NCI-H2029 treated with DMSO at 0.1 percent for 48 hours (cell line): ENCODE measurements around the gene TMEM51.
A peak's percentile ranks its signal among the peaks of the same experiment; 100 is the strongest.
"Not testable (repeated sequence)": the region's sequence is repeated elsewhere in the genome, so short reads cannot be mapped to it uniquely, and the experiment has no call there.

Experiments used
- DNase-seq: peaks from one replicate; lab custom pipeline; 2025; lab: John Stamatoyannopoulos, UW

Gene TMEM51

GRCh38 chr1:15128077-15128476 lies 25.5 kb upstream of the TMEM51 start:
- no peak for DNase-seq

GRCh38 chr1:15128520-15129313 lies 24.8 kb upstream of the TMEM51 start:
- DNase-seq: peak; percentile 21

GRCh38 chr1:15129944-15130343 lies 23.6 kb upstream of the TMEM51 start:
- DNase-seq: no peak

- no peak for DNase-seq
These were observed 22.9 kb upstream of the TMEM51 start for GRCh38 chr1:15130607-15131006.

- DNase-seq: no peak
These were observed 20.6 kb upstream of the TMEM51 start for GRCh38 chr1:15132965-15133364.

- DNase-seq: no peak
These were observed 19.3 kb upstream of the TMEM51 start for GRCh38 chr1:15134285-15134684.

- not testable (repeated sequence) for DNase-seq
These were observed 17.9 kb upstream of the TMEM51 start for GRCh38 chr1:15135604-15136003.

- no peak for DNase-seq
These were observed 15.7 kb upstream of the TMEM51 start for GRCh38 chr1:15137809-15138208.

GRCh38 chr1:15139654-15140350 lies 13.7 kb upstream of the TMEM51 start:
- DNase-seq: no peak

- no peak for DNase-seq
These were observed 11.5 kb upstream of the TMEM51 start for GRCh38 chr1:15141935-15142539.

- DNase-seq: no peak
These were observed 8.2 kb upstream of the TMEM51 start for GRCh38 chr1:15145327-15145726.

- DNase-seq: no peak
These were observed 7.3 kb upstream of the TMEM51 start for GRCh38 chr1:15146142-15146680.

GRCh38 chr1:15146971-15147376 lies 6.6 kb upstream of the TMEM51 start:
- DNase-seq: no peak

- no peak for DNase-seq
These were observed 5.5 kb upstream of the TMEM51 start for GRCh38 chr1:15148004-15148403.

- no peak for DNase-seq
These were observed 5.1 kb upstream of the TMEM51 start for GRCh38 chr1:15148475-15148874.

GRCh38 chr1:15148941-15149340 lies 4.6 kb upstream of the TMEM51 start:
- DNase-seq: no peak

GRCh38 chr1:15150376-15150775 lies 3.2 kb upstream of the TMEM51 start:
- no peak for DNase-seq

GRCh38 chr1:15151377-15151806 lies 2.2 kb upstream of the TMEM51 start:
- DNase-seq: no peak

- DNase-seq: no peak
These were observed 1.7 kb upstream of the TMEM51 start for GRCh38 chr1:15151871-15152270.

- peak; percentile 57 for DNase-seq
These were observed 996 bp upstream of the TMEM51 start for GRCh38 chr1:15152318-15153183.

GRCh38 chr1:15153842-15154479 lies 414 bp downstream of the TMEM51 start:
- no peak for DNase-seq
